Spleen (tissue), 11 donors: ENCODE measurements around the gene TMIGD2. TPM values are rescaled to one million over a fixed set of nuclear protein-coding genes. Genes with fewer than 3 reads are reported as not detected.

Experiments used
- DNase-seq: peaks from one replicate; pipeline ENCODE4 v3.0.0-alpha.2; 2020
- H3K27ac ChIP-seq, 8 donors: fragments of 200-600 bp; sonication (generic) in 7 of 8; 1 replicate in 4 of 8; 2 replicates in 4 of 8; pipeline versions ENCODE4 v1.5.0 to v1.8.0; 2016 to 2021; ENCODE audit warnings: inconsistent platforms in 4 of 8, mild to moderate bottlenecking in 4 of 8, moderate library complexity in 1 of 8
- H3K27me3 ChIP-seq, 7 donors: fragments of 200-600 bp; sonication (generic) in 6 of 7; replicated peaks in 1 of 7; 1 replicate in 4 of 7; 2 replicates in 3 of 7; pipeline versions ENCODE4 v1.5.0 to v1.8.0; 2016 to 2021; ENCODE audit warnings: inconsistent platforms in 3 of 7, mild to moderate bottlenecking in 1 of 7
- H3K36me3 ChIP-seq, 6 donors: fragments of 200-600 bp; sonication (generic) in 5 of 6; 1 replicate in 4 of 6; 2 replicates in 2 of 6; pipeline versions ENCODE4 v1.5.0 to v1.8.0; 2016 to 2021; ENCODE audit warnings: inconsistent platforms in 2 of 6
- H3K4me1 ChIP-seq, 6 donors: fragments of 200-600 bp; sonication (generic) in 5 of 6; 1 replicate in 3 of 6; 2 replicates in 3 of 6; pipeline versions ENCODE4 v1.5.0 to v1.8.0; 2016 to 2021; ENCODE audit warnings: inconsistent platforms in 3 of 6
- H3K4me3 ChIP-seq, 8 donors: fragments of 200-600 bp; sonication (generic) in 7 of 8; 1 replicate in 4 of 8; 2 replicates in 4 of 8; pipeline versions ENCODE4 v1.5.0 to v1.8.0; 2016 to 2021; ENCODE audit warnings: inconsistent platforms in 4 of 8, mild to moderate bottlenecking in 4 of 8, moderate library complexity in 2 of 8
- H3K9me3 ChIP-seq, 8 donors: fragments of 200-600 bp; sonication (generic) in 7 of 8; 1 replicate in 4 of 8; 2 replicates in 4 of 8; pipeline versions ENCODE4 v1.5.0 to v1.8.0; 2016 to 2021; ENCODE audit warnings: inconsistent platforms in 4 of 8
- CTCF ChIP-seq, 11 experiments: fragments of 200-600 bp in 7 of 11; fragments of 450-650 bp in 4 of 11; sonication (generic) in 4 of 11; IDR thresholded peaks in 8 of 11; conservative IDR thresholded peaks in 3 of 11; 1 replicate in 7 of 11; 2 replicates in 4 of 11; pipeline versions ENCODE4 v1.4.0 to v1.8.0; 2016 to 2021; ENCODE audit warnings: antibody characterized with exemption in 11 of 11, inconsistent platforms in 4 of 11, mild to moderate bottlenecking in 1 of 11
- POLR2A ChIP-seq, 3 donors: fragments of 450-650 bp; IDR thresholded peaks; one replicate each; pipeline ENCODE4 v1.5.1; 2017; ENCODE audit warnings: antibody characterized with exemption in 3 of 3, mild to moderate bottlenecking in 1 of 3
- POLR2AphosphoS5 ChIP-seq, 3 donors: sonication (generic); formaldehyde crosslinking; IDR thresholded peaks; one replicate each; pipeline ENCODE4 v1.5.1; 2017; ENCODE audit warnings: antibody characterized with exemption in 3 of 3
- WGBS, 5 donors: extraction: QIAGEN DNeasy Blood & Tissue Kit in 3 of 5; methylation state at CpG; one replicate each; pipeline versions ENCODE4 v1.1.5 to v1.1.7; 2013 to 2018; 5-methylcytosine and 5-hydroxymethylcytosine counted together
- intact Hi-C: fragments of 100-400 bp; cut with DNase I; formaldehyde crosslinking; loops from one replicate; pipeline ENCODE4 v1.15.0; 2023; ENCODE audit warnings: low total_unique reads
- polyA plus RNA-seq, 3 donors: library from polyadenylated mRNA; stranded (reverse); fragments of 200-250 nt; gene quantifications; one replicate each; pipeline ENCODE4 v1.2.1, GENCODE V29; 2013
- total RNA-seq, 7 donors: library from RNA; depleted of rRNA in 3 of 7; stranded (reverse); fragments of >200 nt in 3 of 7; fragmentation: NEBNext Ultra II Directional in 4 of 7; extraction: Animal tissue kit (Norgen Biotek cat#: 25700) in 4 of 7; gene quantifications; one replicate each; pipeline versions ENCODE4 v1.1.0 to v1.2.1, GENCODE V29; 2016 to 2021
- donor health status: healthy with polysubstance abuse.
- donor health status: DM: no; HTN: no; CAD: no; lungs with moderate emphysema.
- donor health status: DM: no; HTN: no; CAD: no.
- donor health status: Bipolar disorder and iron deficiency.
- donor health status: healthy.
- donor health status: DM: no; HTN: no; CAD: no.
- donor health status: DM: yes; HTN: yes; CAD: no.

The TMIGD2 gene
- total and polyA plus RNA-seq, 10 donors: 1.6 to 6.1 (median 4.2) TPM

DNA sequence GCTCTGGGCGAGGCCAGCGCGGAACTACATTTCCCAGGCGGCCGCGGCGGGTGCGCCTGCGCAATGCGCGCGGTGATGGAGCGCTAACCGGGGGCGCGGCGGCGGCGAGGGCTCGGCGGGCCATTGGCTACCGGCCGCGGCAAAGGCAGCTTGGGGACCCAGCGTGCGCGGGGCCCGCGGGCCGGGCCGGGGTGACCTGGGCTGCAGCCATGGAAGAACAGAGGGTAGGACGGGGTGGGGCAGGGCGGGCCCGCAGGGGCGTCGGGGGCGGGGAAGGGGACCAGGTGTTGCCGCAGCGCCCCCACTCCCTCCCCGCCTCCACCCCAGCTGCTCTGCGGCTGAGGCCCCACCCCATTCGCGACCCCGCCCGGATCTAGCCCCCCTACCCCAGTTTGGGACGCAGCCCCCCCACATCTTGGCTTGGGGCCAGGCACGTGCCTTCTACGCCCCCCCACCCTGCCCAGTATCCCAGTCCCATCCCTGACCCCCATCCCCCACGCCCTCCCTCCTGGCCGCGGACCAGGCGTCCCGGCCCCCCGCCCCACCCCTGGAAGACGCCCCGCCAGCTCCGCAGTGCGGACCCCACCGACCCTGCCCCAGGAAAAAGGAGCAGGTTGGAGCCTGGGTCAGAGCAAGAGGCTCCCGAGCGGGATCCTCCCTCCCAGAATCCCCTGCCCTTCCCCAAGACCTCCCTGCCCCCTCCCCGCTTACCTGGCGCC lies 2.5 kb upstream of the TMIGD2 start, which contains the start of gene FSD1:
FSD1 (plus strand) TSS at position 61 of the 719 bp plus-strand sequence; CDS start at position 210, 149 bp downstream.
- H3K36me3 ChIP-seq: no peaks in the 10 kb centered on the region
- WGBS, 5 donors: 4 to 13% (median 9%) methylated on average over 37 to 61 of the region's 63 CpGs
- peak within 1 kb of the TSS in 7 of 8 donors; percentile 9 to 71 (median 34) for H3K4me3 ChIP-seq

GRCh38 chr19:4303819-4304537 lies 1.8 kb upstream of the TMIGD2 start:
- peaks cover 0 to 26% (median 8%) of the 10 kb centered on the region in 6 donors for H3K4me1 ChIP-seq
- H3K9me3 ChIP-seq: no peaks in the 10 kb centered on the region
- H3K4me3 ChIP-seq: peak overlapping the region in 7 of 8 donors; percentile 9 to 71 (median 34)
- TF ChIP-seq POLR2A (IDR thresholded peaks at IDR 0.05) (no peak), CTCF (IDR thresholded peaks at IDR 0.05 in 8 of 11, conservative IDR thresholded peaks at IDR 0.05 in 3 of 11) (no peak), POLR2AphosphoS5 (IDR thresholded peaks at IDR 0.05) (no peak)
- intact Hi-C loops: no loop called here
- H3K27me3 ChIP-seq: peaks cover 0 to 40% (median 18%) of the 10 kb centered on the region in 7 donors
- no peaks in the 10 kb centered on the region for H3K36me3 ChIP-seq
- WGBS, 5 donors: 46 to 56% (median 53%) methylated on average over 16 to 18 of the region's 18 CpGs
- peak overlapping the region in 3 of 8 donors; percentile 56 to 59 (median 59) for H3K27ac ChIP-seq
- no peak for DNase-seq

More for the DNA sequence above, 2.5 kb upstream of the TMIGD2 start, which contains the start of gene FSD1:
- Histone ChIP-seq H3K27me3 (peaks cover 0 to 40% (median 18%) of the 10 kb centered on the region in 7 donors), H3K4me1 (peaks cover 0 to 26% (median 8%) of the 10 kb centered on the region in 6 donors), H3K27ac (peak within 1 kb of the TSS in 3 of 8 donors; percentile 56 to 59 (median 59)), H3K9me3 (no peaks in the 10 kb centered on the region)
- DNase-seq: no peak
- intact Hi-C loops: no loop called here
- no peak for TF ChIP-seq CTCF (IDR thresholded peaks at IDR 0.05 in 8 of 11, conservative IDR thresholded peaks at IDR 0.05 in 3 of 11)
- peak in 1 of 3 donors; percentile 27 for TF ChIP-seq POLR2AphosphoS5 (IDR thresholded peaks at IDR 0.05)

- intact Hi-C loops: no loop called here
- H3K27me3 ChIP-seq: peaks cover 0 to 39% (median 18%) of the 10 kb centered on the region in 7 donors
- no peaks in the 10 kb centered on the region for H3K9me3 ChIP-seq
- H3K36me3 ChIP-seq: no peaks in the 10 kb centered on the region
- H3K4me3 ChIP-seq: peak overlapping the region in 2 of 8 donors; percentile 23 to 36
- peak overlapping the region in 4 of 8 donors; percentile 8 to 59 (median 40) for H3K27ac ChIP-seq
- TF ChIP-seq POLR2AphosphoS5 (IDR thresholded peaks at IDR 0.05) (no peak), POLR2A (IDR thresholded peaks at IDR 0.05) (no peak), CTCF (IDR thresholded peaks at IDR 0.05 in 8 of 11, conservative IDR thresholded peaks at IDR 0.05 in 3 of 11) (no peak)
- WGBS, 5 donors: 39 to 50% (median 44%) methylated on average over 13 of the region's 13 CpGs
- no peak for DNase-seq
- peaks cover 0 to 26% (median 8%) of the 10 kb centered on the region in 6 donors for H3K4me1 ChIP-seq
Observed at GRCh38 chr19:4301590-4302242, 473 bp downstream of the TMIGD2 start.
